IMR-90 (cell line): ENCODE results near the gene BCKDK.

ENCODE experiments used
- BHLHE40 ChIP-seq: fragments of 150-350 bp; IDR thresholded peaks from 2 replicates; pipeline ENCODE4 v1.6.1; 2016; ENCODE audit warnings: mild to moderate bottlenecking, low read depth, low read length
- CEBPB ChIP-seq: IDR thresholded peaks from 2 replicates; pipeline ENCODE4 v1.6.1; 2012; ENCODE audit warnings: low read depth, low read length, improper control_type of control experiment
- CTCF ChIP-seq: conservative IDR thresholded peaks from 2 replicates; pipeline ENCODE4 v1.5.1; 2012; ENCODE audit warnings: mild to moderate bottlenecking, low read depth, low read length, improper control_type of control experiment
- ELK1 ChIP-seq: fragments of 150-350 bp; IDR thresholded peaks from 2 replicates; pipeline ENCODE4 v1.6.1; 2016; ENCODE audit warnings: low read depth, mild to moderate bottlenecking, low read length, moderate library complexity, borderline replicate concordance
- MAFK ChIP-seq: IDR thresholded peaks from 2 replicates; pipeline ENCODE4 v1.6.1; 2012; ENCODE audit warnings: low read depth, low read length, improper control_type of control experiment
- MXI1 ChIP-seq: IDR thresholded peaks from 2 replicates; pipeline ENCODE4 v1.6.1; 2012; ENCODE audit warnings: low read depth, mild to moderate bottlenecking, low read length, moderate library complexity, borderline replicate concordance
- POLR2A ChIP-seq: IDR thresholded peaks from 2 replicates; pipeline ENCODE4 v1.6.1; 2012; ENCODE audit warnings: mild to moderate bottlenecking, low read depth, low read length
- RAD21 ChIP-seq: IDR thresholded peaks from 2 replicates; pipeline ENCODE4 v1.6.1; 2012; ENCODE audit warnings: low read length, improper control_type of control experiment
- RCOR1 ChIP-seq: IDR thresholded peaks from 2 replicates; pipeline ENCODE4 v1.6.1; 2012; ENCODE audit warnings: mild to moderate bottlenecking, low read length, improper control_type of control experiment; ENCODE audit not compliant: insufficient replicate concordance
- RFX5 ChIP-seq: IDR thresholded peaks from 2 replicates; pipeline ENCODE4 v1.8.0; 2012; ENCODE audit warnings: low read depth, mild to moderate bottlenecking, low read length, moderate library complexity
- SMC3 ChIP-seq: fragments of 150-350 bp; IDR thresholded peaks from 2 replicates; pipeline ENCODE4 v1.6.1; 2016; ENCODE audit warnings: low read depth, mild to moderate bottlenecking, antibody characterized with exemption, low read length, moderate library complexity
- USF2 ChIP-seq: fragments of 150-350 bp; IDR thresholded peaks from 2 replicates; pipeline ENCODE4 v1.6.1; 2017; ENCODE audit warnings: mild to moderate bottlenecking, antibody characterized with exemption, low read length, low read depth

- no peak for TF ChIP-seq MAFK
- no peak for TF ChIP-seq CTCF
- no peak for TF ChIP-seq RFX5
- no peak for TF ChIP-seq POLR2A
- no peak for TF ChIP-seq USF2
- no peak for TF ChIP-seq RAD21
- TF ChIP-seq ELK1: no peak
- no peak for TF ChIP-seq SMC3
- TF ChIP-seq CEBPB: no peak
- no peak for TF ChIP-seq RCOR1
- no peak for TF ChIP-seq BHLHE40
- TF ChIP-seq MXI1: no peak
Observed at GRCh38 chr16:31083556-31083955, 24.6 kb upstream of the BCKDK start.
